ENCODE results near the gene NUAK1.

Gene NUAK1

DNA sequence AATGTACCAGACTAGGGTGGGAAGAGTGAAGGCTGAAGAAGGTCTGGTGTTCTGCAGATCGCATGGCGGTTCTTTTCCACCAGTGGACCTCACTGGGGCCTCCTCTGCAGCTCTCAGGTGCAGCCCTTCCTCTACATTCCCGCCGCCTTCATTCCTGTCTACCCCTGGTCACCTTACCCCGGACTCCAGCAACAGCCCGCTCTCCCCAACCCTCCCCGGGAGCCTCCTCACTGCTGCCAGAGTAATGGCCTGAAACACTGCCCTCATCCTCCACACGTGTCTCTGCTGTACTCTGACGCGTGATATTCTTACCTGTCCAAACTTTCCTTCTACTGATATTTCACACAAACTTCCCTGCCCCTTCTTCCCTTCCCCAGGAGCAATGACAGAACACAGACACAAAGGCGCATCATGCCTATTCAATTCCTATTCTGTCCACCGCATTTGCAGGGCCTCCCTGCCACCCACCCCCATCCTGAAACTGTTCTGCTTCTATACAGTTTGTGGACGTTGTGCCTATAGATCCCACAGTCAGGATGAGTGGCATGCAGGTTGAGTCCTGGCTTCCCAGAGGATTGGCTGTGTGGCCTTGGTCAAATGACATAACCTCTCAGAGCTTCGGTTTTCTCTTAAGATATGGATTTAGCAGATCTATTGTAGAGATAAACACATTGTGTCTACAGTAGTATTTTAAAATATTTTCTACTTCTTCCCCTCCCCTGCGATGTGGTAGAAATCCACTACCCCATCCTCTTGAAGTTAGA is 1.7 kb upstream of the NUAK1 start:
- TF ChIP-seq GATA2 (IDR thresholded peaks at IDR 0.05; ENCODE audit: low read depth, low read length) (no peak), GATA3 (IDR thresholded peaks at IDR 0.05; ENCODE audit: low read depth, low read length) (no peak)

GRCh38 chr12:106139422-106140171 is 843 bp upstream of the NUAK1 start:
- TF ChIP-seq GATA3 (IDR thresholded peaks at IDR 0.05; ENCODE audit: low read depth, low read length): no peak
- no peak for TF ChIP-seq GATA2 (IDR thresholded peaks at IDR 0.05; ENCODE audit: low read depth, low read length)

GRCh38 chr12:106138357-106138632 is 459 bp downstream of the NUAK1 start:
- TF ChIP-seq GATA2 (IDR thresholded peaks at IDR 0.05; ENCODE audit: low read depth, low read length) (no peak), GATA3 (IDR thresholded peaks at IDR 0.05; ENCODE audit: low read depth, low read length) (no peak)

- TF ChIP-seq GATA2 (IDR thresholded peaks at IDR 0.05; ENCODE audit: low read depth, low read length): no peak
- no peak for TF ChIP-seq GATA3 (IDR thresholded peaks at IDR 0.05; ENCODE audit: low read depth, low read length)
Observed at GRCh38 chr12:106137530-106138356, 1.0 kb downstream of the NUAK1 start.

- no peak for TF ChIP-seq GATA2 (IDR thresholded peaks at IDR 0.05; ENCODE audit: low read depth, low read length)
- TF ChIP-seq GATA3 (IDR thresholded peaks at IDR 0.05; ENCODE audit: low read depth, low read length): no peak
Observed at GRCh38 chr12:106136263-106136662, 2.5 kb downstream of the NUAK1 start.

DNA sequence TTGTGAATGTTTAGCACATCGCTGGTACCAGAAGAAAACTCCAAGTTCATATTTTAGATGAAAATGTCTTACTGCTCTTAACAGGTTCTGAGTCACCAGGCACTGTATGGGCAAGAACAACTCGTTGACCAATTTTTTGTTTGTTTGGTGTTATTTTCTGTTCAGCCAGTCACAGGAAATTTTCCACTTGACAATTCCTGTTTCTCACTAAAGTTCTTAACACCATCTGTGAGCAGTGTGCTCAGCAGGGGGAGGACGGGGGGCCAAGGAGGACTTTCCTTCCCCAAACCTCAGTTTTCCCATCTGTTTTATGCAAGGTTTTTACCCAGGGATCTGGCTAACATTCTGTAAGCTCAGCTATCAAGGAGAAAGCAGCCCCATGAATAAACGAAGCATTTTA is 3.0 kb downstream of the NUAK1 start:
- TF ChIP-seq GATA3 (IDR thresholded peaks at IDR 0.05; ENCODE audit: low read depth, low read length): no peak
- no peak for TF ChIP-seq GATA2 (IDR thresholded peaks at IDR 0.05; ENCODE audit: low read depth, low read length)

DNA sequence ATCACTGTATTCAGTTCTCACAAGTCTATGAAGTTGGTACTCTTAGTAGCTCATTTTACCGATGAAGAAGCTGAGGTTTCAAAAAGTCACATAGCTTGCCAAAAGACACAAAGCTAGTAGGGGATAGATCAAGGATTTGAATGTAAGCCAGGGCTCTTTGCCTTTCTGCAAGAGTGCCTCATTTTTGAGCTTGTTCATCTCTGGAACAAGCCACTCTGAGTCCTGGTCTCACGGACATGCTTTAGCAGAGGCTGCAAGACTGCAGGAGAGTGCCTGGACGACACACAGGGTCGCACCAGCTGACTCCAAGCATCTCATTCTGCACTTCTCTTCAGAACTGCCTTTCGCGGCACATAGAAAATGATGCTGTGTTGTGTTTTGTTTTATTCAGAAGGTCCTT is 3.7 kb downstream of the NUAK1 start:
- TF ChIP-seq GATA3 (IDR thresholded peaks at IDR 0.05; ENCODE audit: low read depth, low read length) (no peak), GATA2 (IDR thresholded peaks at IDR 0.05; ENCODE audit: low read depth, low read length) (no peak)

DNA sequence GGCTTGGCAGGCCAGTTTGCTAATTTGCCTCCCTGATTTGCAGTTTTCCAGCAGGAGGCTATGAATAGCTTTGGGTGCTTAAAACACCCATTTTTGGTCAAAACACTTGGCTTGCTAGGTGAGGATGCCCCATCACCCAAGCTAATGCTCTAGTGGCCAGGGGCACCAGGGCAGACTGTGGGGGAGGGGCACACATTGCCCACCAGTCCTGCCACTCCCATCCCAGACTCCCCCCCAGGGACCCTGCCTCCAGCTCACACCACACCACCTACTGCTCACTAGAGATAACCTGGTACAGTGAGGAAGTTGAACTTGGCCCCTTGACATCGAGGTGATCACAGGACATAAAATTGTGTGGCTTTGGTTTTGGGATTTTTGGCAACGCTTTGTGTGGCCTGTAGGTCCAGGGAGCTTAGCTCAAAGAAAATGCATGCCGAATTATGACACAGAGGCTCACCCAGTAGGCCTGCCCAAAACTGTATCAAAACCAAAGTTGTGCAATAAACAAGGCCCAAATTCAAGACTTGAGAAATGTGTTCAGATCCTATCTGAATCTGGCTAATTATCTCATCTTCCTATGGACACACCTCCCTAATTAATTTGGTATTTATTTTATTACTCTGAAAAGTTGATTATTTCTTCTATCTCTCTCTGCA is 4.3 kb downstream of the NUAK1 start:
- no peak for TF ChIP-seq GATA3 (IDR thresholded peaks at IDR 0.05; ENCODE audit: low read depth, low read length)
- no peak for TF ChIP-seq GATA2 (IDR thresholded peaks at IDR 0.05; ENCODE audit: low read depth, low read length)

- TF ChIP-seq GATA3 (IDR thresholded peaks at IDR 0.05; ENCODE audit: low read depth, low read length) (no peak), GATA2 (IDR thresholded peaks at IDR 0.05; ENCODE audit: low read depth, low read length) (no peak)
Observed at GRCh38 chr12:106133136-106134087, 5.3 kb downstream of the NUAK1 start.

DNA sequence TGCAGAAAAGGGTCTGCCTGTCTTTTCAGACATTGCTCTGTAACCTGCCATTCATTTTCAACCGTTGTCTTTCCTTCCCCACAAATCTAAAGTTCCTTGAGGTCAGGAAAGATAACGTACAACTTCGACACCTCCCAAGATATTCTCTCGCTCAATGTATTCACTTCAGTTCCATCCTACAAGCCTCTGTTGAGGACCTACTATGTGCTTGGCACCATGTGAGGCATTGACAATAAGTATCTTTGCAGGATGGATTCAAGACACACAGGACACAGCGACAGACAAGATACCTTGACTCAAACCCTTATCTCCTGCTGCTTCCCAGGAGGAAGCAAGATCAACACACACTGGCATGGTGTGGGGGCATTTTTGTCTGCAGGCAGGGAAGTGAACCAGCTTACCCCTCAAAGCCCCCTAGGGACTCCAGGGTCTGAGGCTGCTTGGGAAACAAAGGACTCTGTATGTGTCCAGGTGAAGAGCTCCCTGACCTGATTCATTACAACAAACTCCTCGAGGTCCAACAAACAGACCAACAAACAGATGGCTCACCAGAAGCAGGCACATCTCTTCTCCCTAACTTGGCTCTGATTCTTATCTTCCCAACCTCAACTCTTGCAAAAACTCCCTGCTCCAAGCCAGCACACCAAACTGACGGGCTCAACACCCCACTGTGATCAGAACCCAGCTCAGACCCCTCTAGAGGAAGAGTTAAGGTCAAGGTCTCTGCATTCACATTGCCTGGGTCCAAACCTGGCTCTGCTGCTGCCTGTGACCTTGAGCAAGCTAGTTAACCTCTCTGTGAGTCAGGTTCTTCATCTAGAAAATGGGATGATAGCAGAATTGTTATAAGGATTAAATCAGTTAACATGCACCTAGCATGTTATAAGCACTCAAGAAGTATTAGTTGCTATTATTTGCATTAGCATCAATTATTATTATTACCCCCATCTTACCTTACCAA is 6.3 kb downstream of the NUAK1 start:
- TF ChIP-seq GATA2 (IDR thresholded peaks at IDR 0.05; ENCODE audit: low read depth, low read length): no peak
- TF ChIP-seq GATA3 (IDR thresholded peaks at IDR 0.05; ENCODE audit: low read depth, low read length): no peak

DNA sequence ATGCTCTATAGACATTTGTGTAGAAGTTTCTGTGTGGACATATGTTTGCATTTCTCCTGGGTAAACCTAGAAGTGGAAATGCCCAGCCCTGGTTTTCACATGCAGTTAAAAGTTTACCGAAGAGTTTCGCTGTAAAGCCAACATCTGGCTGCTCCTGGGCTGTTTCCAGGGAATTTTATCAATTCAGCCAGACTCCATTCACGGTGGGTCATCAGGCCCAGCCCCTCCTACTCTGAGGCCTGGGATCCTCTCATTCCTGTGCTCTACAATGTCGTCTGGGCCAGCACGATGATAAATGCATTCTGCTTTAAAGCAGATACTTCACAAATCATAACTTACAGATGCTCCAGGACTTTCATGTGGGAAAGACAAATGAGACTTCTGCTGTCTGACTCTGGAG is 7.1 kb downstream of the NUAK1 start:
- TF ChIP-seq GATA2 (IDR thresholded peaks at IDR 0.05; ENCODE audit: low read depth, low read length): no peak
- no peak for TF ChIP-seq GATA3 (IDR thresholded peaks at IDR 0.05; ENCODE audit: low read depth, low read length)
